Thoracic aorta (tissue), 2 donors: ENCODE data around the gene TM7SF3. TPM values are rescaled to one million over a fixed set of nuclear protein-coding genes. Genes with fewer than 3 reads are reported as not detected.

Experiments used
- ATAC-seq: fragments of 150-250 bp; one replicate; pipeline ENCODE4 v1.8.0; 2017; ENCODE audit warnings: low read depth; ENCODE audit not compliant: insufficient number of reproducible peaks, low FRiP score
- DNase-seq: peaks from one replicate; pipeline ENCODE4 v3.0.0-alpha.2; 2020; ENCODE audit warnings: low spot score
- H3K27ac ChIP-seq, 2 donors: fragments of 200-600 bp; sonication (generic); 1 replicate in 1 of 2; 2 replicates in 1 of 2; pipeline ENCODE4 v1.5.1; 2016; ENCODE audit warnings: mild to moderate bottlenecking in 2 of 2, moderate library complexity in 2 of 2
- H3K27me3 ChIP-seq: fragments of 200-600 bp; sonication (generic); replicated peaks from 2 replicates; pipeline ENCODE4 v1.6.0; 2016; ENCODE audit warnings: mild to moderate bottlenecking; ENCODE audit not compliant: insufficient read depth
- H3K36me3 ChIP-seq: fragments of 200-600 bp; sonication (generic); one replicate; pipeline ENCODE4 v1.5.1; 2016
- H3K4me1 ChIP-seq, 2 donors: fragments of 200-600 bp; sonication (generic); 1 replicate in 1 of 2; 2 replicates in 1 of 2; pipeline versions ENCODE4 v1.5.1 to v1.6.0; 2016; ENCODE audit warnings: low read depth in 2 of 2, mild to moderate bottlenecking in 1 of 2; ENCODE audit not compliant: control insufficient read depth in 1 of 2
- H3K4me3 ChIP-seq: fragments of 200-600 bp; sonication (generic); 2 replicates; pipeline ENCODE4 v1.5.1; 2016; ENCODE audit warnings: mild to moderate bottlenecking
- H3K9me3 ChIP-seq: fragments of 200-600 bp; sonication (generic); 2 replicates; pipeline ENCODE4 v1.5.1; 2016
- total RNA-seq, 2 donors: library from RNA; depleted of rRNA; stranded (reverse); fragments of >200 nt; gene quantifications; one replicate each; pipeline versions ENCODE4 v1.1.0 to v1.2.3, GENCODE V29; 2016
- TF ChIP-seq, protein P1 (sequence below): fragments of 200-600 bp; sonication (generic); IDR thresholded peaks from one replicate; pipeline ENCODE4 v1.5.1; 2019; ENCODE audit warnings: antibody characterized with exemption

Gene TM7SF3
- total RNA-seq, 2 donors from 2014 or later: 112 to 128 TPM

DNA sequence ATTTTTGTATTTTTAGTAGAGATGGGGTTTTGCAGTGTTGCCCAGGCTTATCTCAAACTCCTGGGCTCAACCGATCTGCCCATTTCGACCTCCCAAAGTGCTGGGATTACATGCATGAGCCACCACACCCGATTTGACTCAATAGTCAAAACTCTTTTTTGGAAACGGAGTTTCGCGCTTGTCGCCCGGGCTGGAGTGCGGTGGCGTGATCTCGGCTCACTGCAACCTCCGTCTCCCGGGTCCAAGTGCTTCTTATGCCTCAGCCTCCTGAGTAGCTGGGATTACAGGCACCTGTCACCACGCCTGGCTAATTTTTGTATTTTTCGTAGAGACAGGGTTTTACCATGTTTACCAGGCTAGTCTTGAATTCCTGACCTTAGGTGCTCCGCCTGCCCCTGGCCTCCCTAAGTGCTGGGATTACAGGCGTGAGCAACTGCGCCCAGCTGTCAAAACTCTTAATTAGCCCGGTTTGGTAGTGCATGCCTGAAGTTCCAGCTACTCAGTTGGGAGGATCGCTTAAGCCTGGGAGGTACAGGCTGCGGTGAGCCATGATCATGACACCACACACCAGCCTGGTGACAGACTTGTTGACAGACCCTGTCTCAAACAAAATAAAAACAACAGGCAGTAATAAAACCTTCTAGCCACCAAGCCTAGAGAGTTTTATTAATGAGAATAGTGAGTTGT lies 20.6 kb upstream of the TM7SF3 start:
- Histone ChIP-seq H3K27me3 (no peaks in the 10 kb centered on the region), H3K9me3 (no peaks in the 10 kb centered on the region), H3K27ac (no peak overlapping the region), H3K36me3 (peaks cover 15% of the 10 kb centered on the region), H3K4me1 (no peaks in the 10 kb centered on the region), H3K4me3 (no peak overlapping the region)
- DNase-seq: no peak
- ATAC-seq: no peak
- TF ChIP-seq, protein P1, sequence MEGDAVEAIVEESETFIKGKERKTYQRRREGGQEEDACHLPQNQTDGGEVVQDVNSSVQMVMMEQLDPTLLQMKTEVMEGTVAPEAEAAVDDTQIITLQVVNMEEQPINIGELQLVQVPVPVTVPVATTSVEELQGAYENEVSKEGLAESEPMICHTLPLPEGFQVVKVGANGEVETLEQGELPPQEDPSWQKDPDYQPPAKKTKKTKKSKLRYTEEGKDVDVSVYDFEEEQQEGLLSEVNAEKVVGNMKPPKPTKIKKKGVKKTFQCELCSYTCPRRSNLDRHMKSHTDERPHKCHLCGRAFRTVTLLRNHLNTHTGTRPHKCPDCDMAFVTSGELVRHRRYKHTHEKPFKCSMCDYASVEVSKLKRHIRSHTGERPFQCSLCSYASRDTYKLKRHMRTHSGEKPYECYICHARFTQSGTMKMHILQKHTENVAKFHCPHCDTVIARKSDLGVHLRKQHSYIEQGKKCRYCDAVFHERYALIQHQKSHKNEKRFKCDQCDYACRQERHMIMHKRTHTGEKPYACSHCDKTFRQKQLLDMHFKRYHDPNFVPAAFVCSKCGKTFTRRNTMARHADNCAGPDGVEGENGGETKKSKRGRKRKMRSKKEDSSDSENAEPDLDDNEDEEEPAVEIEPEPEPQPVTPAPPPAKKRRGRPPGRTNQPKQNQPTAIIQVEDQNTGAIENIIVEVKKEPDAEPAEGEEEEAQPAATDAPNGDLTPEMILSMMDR: no peak

DNA sequence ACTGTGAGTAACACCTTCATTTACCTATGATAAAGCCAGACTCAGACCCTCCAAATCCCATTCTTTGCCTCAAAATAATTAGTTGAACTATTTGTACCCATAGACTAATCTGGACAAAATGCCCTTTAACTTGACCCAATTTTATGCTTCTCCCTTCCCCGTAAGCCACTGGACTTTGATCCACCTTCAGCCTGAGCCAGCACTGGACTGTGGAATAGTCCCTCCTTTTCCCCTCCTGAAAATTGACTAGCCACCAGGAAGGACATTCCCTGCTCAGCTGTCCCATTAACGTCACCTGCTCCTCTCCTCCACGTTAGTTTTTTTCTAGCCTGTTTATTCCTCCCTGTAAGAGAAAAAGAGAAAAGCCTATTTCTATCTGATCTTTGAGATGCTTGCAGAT lies 18.5 kb upstream of the TM7SF3 start:
- Histone ChIP-seq H3K36me3 (peaks cover 30% of the 10 kb centered on the region), H3K27ac (no peak overlapping the region), H3K9me3 (no peaks in the 10 kb centered on the region), H3K4me1 (no peaks in the 10 kb centered on the region), H3K27me3 (no peaks in the 10 kb centered on the region), H3K4me3 (no peak overlapping the region)
- ATAC-seq (no peak), DNase-seq (no peak)
- TF ChIP-seq, protein P1: no peak

DNA sequence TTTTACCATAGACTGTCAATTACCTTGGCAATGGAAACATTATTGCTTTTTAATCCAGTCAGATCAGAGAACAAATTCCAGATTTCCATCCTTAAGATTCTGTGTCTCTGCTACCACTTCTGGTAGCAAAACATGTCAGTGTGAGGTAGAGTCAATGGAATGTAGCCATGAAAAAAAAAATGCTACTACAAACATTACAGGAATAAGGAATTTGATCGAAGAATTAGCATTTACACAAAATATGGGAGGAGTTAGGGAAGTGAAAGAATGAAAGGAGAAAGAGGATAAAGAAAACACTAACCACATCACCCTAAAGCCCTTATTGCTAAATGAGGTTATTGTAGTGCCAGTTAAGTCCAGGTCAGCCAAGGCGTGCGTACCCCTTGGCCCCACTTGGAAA lies 17.3 kb upstream of the TM7SF3 start:
- no peak overlapping the region for H3K27ac ChIP-seq
- H3K4me1 ChIP-seq: no peaks in the 10 kb centered on the region
- TF ChIP-seq, protein P1: no peak
- H3K9me3 ChIP-seq: no peaks in the 10 kb centered on the region
- DNase-seq (no peak), ATAC-seq (no peak)
- peaks cover 34% of the 10 kb centered on the region for H3K36me3 ChIP-seq
- H3K4me3 ChIP-seq: no peak overlapping the region
- no peaks in the 10 kb centered on the region for H3K27me3 ChIP-seq

DNA sequence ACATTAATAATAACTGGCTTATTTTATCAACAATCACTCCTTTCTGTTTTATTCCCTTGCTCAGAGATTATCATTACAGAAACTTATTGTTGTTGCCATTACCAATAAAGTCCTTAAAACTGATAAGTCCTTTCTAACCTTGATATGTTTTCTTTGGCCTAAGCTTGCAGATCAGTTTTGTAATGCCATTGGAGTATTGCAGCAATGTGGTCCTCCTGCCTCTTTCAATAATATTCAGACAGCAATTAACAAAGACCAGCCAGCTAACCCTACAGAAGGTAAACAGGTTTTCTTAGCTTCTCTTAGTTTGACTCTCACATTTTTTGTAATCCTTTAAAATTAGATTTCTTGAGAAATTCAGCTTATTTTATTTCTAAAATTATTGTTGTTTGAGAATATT lies 12.1 kb upstream of the TM7SF3 start:
- Histone ChIP-seq H3K27ac (no peak overlapping the region), H3K27me3 (no peaks in the 10 kb centered on the region), H3K4me1 (peaks cover 10 to 28% of the 10 kb centered on the region in 2 donors), H3K9me3 (no peaks in the 10 kb centered on the region), H3K4me3 (no peak overlapping the region), H3K36me3 (peaks cover 18% of the 10 kb centered on the region)
- TF ChIP-seq, protein P1: no peak
- ATAC-seq: no peak
- DNase-seq: no peak

DNA sequence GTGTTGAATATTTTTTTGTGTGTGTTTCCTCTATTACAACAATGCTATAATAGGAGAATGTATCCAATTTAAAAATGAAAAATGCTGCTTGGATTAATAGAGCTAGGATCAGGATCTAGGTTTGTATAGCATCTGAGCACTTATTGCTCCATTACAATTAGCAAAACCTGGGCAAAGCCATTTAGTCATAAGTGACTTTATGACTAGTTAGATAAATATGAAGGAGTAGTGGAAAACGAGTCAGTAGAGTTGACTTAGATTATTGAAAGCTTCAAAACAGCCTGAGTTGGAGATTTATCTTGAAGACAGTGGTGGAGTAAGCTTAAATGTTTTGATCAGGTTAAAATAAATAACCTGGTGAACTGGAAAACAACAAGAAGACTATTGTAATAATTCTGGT lies 10.9 kb upstream of the TM7SF3 start:
- DNase-seq: no peak
- Histone ChIP-seq H3K4me3 (no peak overlapping the region), H3K27ac (no peak overlapping the region), H3K4me1 (peaks cover 10 to 28% of the 10 kb centered on the region in 2 donors), H3K9me3 (no peaks in the 10 kb centered on the region), H3K36me3 (peaks cover 18% of the 10 kb centered on the region), H3K27me3 (no peaks in the 10 kb centered on the region)
- ATAC-seq: no peak
- TF ChIP-seq, protein P1: no peak
